Mesenchymal stem cell (in vitro differentiated cells and primary cell): Measurements from ENCODE around the gene CAND1.

Experiments
- DNase-seq: peaks from one replicate; pipeline ENCODE4 v3.0.0-alpha.2; 2013
- H2AFZ ChIP-seq: one replicate; pipeline ENCODE4 v1.6.1; 2013; ENCODE audit warnings: low read depth, mild to moderate bottlenecking, control low read depth, inconsistent platforms, low read length, moderate library complexity
- H2AK5ac ChIP-seq: 2 replicates; pipeline ENCODE4 v1.6.1; 2013; ENCODE audit warnings: low read length, moderate library complexity, mild to moderate bottlenecking, inconsistent platforms; ENCODE audit not compliant: severe bottlenecking
- H2BK120ac ChIP-seq: one replicate; pipeline ENCODE4 v1.6.1; 2013; ENCODE audit warnings: low read depth, mild to moderate bottlenecking, inconsistent platforms, low read length, moderate library complexity
- H2BK12ac ChIP-seq, 2 experiments: one replicate each; pipeline ENCODE4 v1.6.1; 2013; ENCODE audit warnings: inconsistent platforms in 2 of 2, low read length in 2 of 2, mild to moderate bottlenecking in 2 of 2, moderate library complexity in 2 of 2, control low read depth in 1 of 2
- H2BK15ac ChIP-seq: one replicate; pipeline ENCODE4 v1.6.1; 2013; ENCODE audit warnings: mild to moderate bottlenecking, low read depth, inconsistent platforms; ENCODE audit not compliant: poor library complexity, severe bottlenecking
- H2BK5ac ChIP-seq: 2 replicates; pipeline ENCODE4 v1.6.1; 2013; ENCODE audit warnings: low read depth, mild to moderate bottlenecking, low read length, control low read depth, inconsistent platforms; ENCODE audit not compliant: poor library complexity, severe bottlenecking
- H3K14ac ChIP-seq, 2 experiments: one replicate each; pipeline ENCODE4 v1.6.1; 2013; ENCODE audit warnings: inconsistent platforms in 2 of 2, low read length in 2 of 2, control low read depth in 1 of 2, mild to moderate bottlenecking in 1 of 2, moderate library complexity in 1 of 2
- H3K18ac ChIP-seq, 2 experiments: one replicate each; pipeline ENCODE4 v1.6.1; 2013; ENCODE audit warnings: inconsistent platforms in 2 of 2, low read length in 2 of 2, control low read depth in 1 of 2, low read depth in 1 of 2, mild to moderate bottlenecking in 1 of 2
- H3K23ac ChIP-seq, 2 experiments: one replicate each; pipeline ENCODE4 v1.6.1; 2013; ENCODE audit warnings: inconsistent platforms in 2 of 2, low read length in 2 of 2, mild to moderate bottlenecking in 2 of 2, moderate library complexity in 2 of 2, control low read depth in 1 of 2
- H3K27ac ChIP-seq: 2 replicates; pipeline ENCODE4 v1.5.1; 2013; ENCODE audit warnings: mild to moderate bottlenecking, moderate library complexity, low read length, control low read depth, inconsistent platforms; ENCODE audit not compliant: poor library complexity, severe bottlenecking
- H3K27me3 ChIP-seq, 2 experiments: 2 replicates each; pipeline versions ENCODE4 v1.6.1 to v1.7.0; 2013; ENCODE audit warnings: low read length in 2 of 2, mild to moderate bottlenecking in 2 of 2, moderate library complexity in 2 of 2, control low read depth in 1 of 2, inconsistent platforms in 1 of 2; ENCODE audit not compliant: control insufficient read depth in 1 of 2, insufficient read depth in 1 of 2
- H3K36me3 ChIP-seq, 2 experiments: 2 replicates each; pipeline versions ENCODE4 v1.6.1 to v1.7.0; 2013; ENCODE audit warnings: low read length in 2 of 2, control low read depth in 1 of 2, inconsistent platforms in 1 of 2, low read depth in 1 of 2, mild to moderate bottlenecking in 1 of 2; ENCODE audit not compliant: insufficient read depth in 2 of 2, control insufficient read depth in 1 of 2
- H3K4ac ChIP-seq, 2 experiments: one replicate each; pipeline ENCODE4 v1.6.1; 2013; ENCODE audit warnings: inconsistent platforms in 2 of 2, low read length in 2 of 2, mild to moderate bottlenecking in 2 of 2, moderate library complexity in 2 of 2, control low read depth in 1 of 2, low read depth in 1 of 2
- H3K4me1 ChIP-seq: 2 replicates; pipeline ENCODE4 v1.6.1; 2013; ENCODE audit warnings: low read depth, low read length, control low read depth; ENCODE audit not compliant: control insufficient read depth, insufficient read depth
- H3K4me2 ChIP-seq: 2 replicates; pipeline ENCODE4 v1.6.1; 2013; ENCODE audit warnings: low read length, mild to moderate bottlenecking, inconsistent platforms; ENCODE audit not compliant: poor library complexity, severe bottlenecking
- H3K4me3 ChIP-seq, 2 experiments: 2 replicates each; pipeline versions ENCODE4 v1.5.1 to v1.7.0; 2013; ENCODE audit warnings: low read length in 2 of 2, mild to moderate bottlenecking in 2 of 2, control low read depth in 1 of 2, low read depth in 1 of 2; ENCODE audit not compliant: insufficient read depth in 1 of 2
- H3K79me1 ChIP-seq: replicated peaks from 2 replicates; pipeline ENCODE4 v1.6.1; 2013; ENCODE audit warnings: mild to moderate bottlenecking, control low read depth, low read length, inconsistent platforms; ENCODE audit not compliant: poor library complexity, severe bottlenecking
- H3K9ac ChIP-seq: 2 replicates; pipeline ENCODE4 v1.7.0; 2013; ENCODE audit warnings: mild to moderate bottlenecking, low read length, moderate library complexity
- H3K9me3 ChIP-seq: 2 replicates; pipeline ENCODE4 v1.7.0; 2013; ENCODE audit warnings: mild to moderate bottlenecking, low read length; ENCODE audit not compliant: control insufficient read depth
- H4K8ac ChIP-seq: one replicate; pipeline ENCODE4 v1.6.1; 2013; ENCODE audit warnings: inconsistent platforms, mild to moderate bottlenecking, low read length, moderate library complexity
- H4K91ac ChIP-seq: one replicate; pipeline ENCODE4 v1.6.1; 2013; ENCODE audit warnings: mild to moderate bottlenecking, low read length, inconsistent platforms
- WGBS: methylation state at CpG from one replicate; pipeline ENCODE4 v1.1.7; 2013; ENCODE audit warnings: mixed read lengths; 5-methylcytosine and 5-hydroxymethylcytosine counted together

The CAND1 gene

GRCh38 chr12:67306712-67307111 is 37.6 kb downstream of the CAND1 start:
- no peak overlapping the region for H3K27ac ChIP-seq
- 100% methylated on average over 2 of the region's 2 CpGs for WGBS
- H3K14ac ChIP-seq, result no peak overlapping the region
- no peak overlapping the region for H3K18ac ChIP-seq
- H3K4ac ChIP-seq, result no peak overlapping the region
- H3K4me1 ChIP-seq, result no peaks in the 10 kb centered on the region
- H4K8ac ChIP-seq, result no peak overlapping the region
- H2AFZ ChIP-seq, result no peak overlapping the region
- no peak overlapping the region for H2BK15ac ChIP-seq
- DNase-seq, result no peak
- peaks cover 0 to 97% of the 10 kb centered on the region in 2 experiments for H3K36me3 ChIP-seq
- H2BK120ac ChIP-seq, result no peak overlapping the region
- H3K23ac ChIP-seq, result no peak overlapping the region
- peaks cover 15% of the 10 kb centered on the region for H3K79me1 ChIP-seq
- no peaks in the 10 kb centered on the region for H3K9me3 ChIP-seq
- H3K4me2 ChIP-seq, result no peak overlapping the region
- no peak overlapping the region for H4K91ac ChIP-seq
- no peak overlapping the region for H3K9ac ChIP-seq
- no peaks in the 10 kb centered on the region for H3K27me3 ChIP-seq
- no peak overlapping the region for H2AK5ac ChIP-seq
- H2BK5ac ChIP-seq, result no peak overlapping the region
- H3K4me3 ChIP-seq, result no peak overlapping the region
- H2BK12ac ChIP-seq, result no peak overlapping the region

DNA sequence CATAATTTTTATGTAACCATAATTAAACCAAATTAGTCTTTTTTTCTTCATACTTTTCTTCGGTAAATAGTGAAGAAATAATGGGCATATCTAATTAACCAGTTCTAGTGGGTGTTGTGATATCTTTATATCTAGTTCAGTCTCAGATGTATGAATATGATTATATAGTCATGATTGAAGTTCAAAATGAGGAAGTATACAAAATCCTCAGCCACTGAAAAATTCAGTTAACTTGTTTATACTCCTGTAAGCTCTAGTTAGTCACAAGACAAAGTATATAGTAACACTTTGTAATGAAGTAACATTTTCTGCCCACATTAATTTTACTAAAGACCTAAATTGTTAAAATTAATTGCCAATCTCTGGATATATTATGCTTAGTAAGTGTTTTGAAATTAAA is 46.5 kb downstream of the CAND1 start:
- Histone ChIP-seq H2AK5ac (no peak overlapping the region), H3K23ac (no peak overlapping the region), H2BK12ac (no peak overlapping the region), H2BK120ac (no peak overlapping the region), H3K9ac (no peak overlapping the region), H3K27me3 (no peaks in the 10 kb centered on the region), H2AFZ (no peak overlapping the region), H3K27ac (no peak overlapping the region), H3K4me1 (no peaks in the 10 kb centered on the region), H2BK5ac (no peak overlapping the region), H2BK15ac (no peak overlapping the region), H4K91ac (no peak overlapping the region), H3K9me3 (no peaks in the 10 kb centered on the region), H3K4ac (no peak overlapping the region), H3K18ac (no peak overlapping the region), H3K79me1 (peaks cover 11% of the 10 kb centered on the region), H3K36me3 (peaks cover 12 to 79% of the 10 kb centered on the region in 2 experiments), H3K4me3 (no peak overlapping the region), H3K4me2 (no peak overlapping the region), H4K8ac (no peak overlapping the region), H3K14ac (no peak overlapping the region)
- no peak for DNase-seq
- no CpG with 5 or more reads among the region's 1 CpG for WGBS

- H2AK5ac ChIP-seq, result no peak overlapping the region
- H3K4ac ChIP-seq, result no peak overlapping the region
- peaks cover 8% of the 10 kb centered on the region for H3K79me1 ChIP-seq
- H3K14ac ChIP-seq, result no peak overlapping the region
- no peak overlapping the region for H3K9ac ChIP-seq
- no peak overlapping the region for H2BK12ac ChIP-seq
- no peaks in the 10 kb centered on the region for H3K27me3 ChIP-seq
- H2AFZ ChIP-seq, result no peak overlapping the region
- DNase-seq, result no peak
- H3K4me2 ChIP-seq, result no peak overlapping the region
- no peak overlapping the region for H3K23ac ChIP-seq
- no peak overlapping the region for H2BK120ac ChIP-seq
- no peak overlapping the region for H3K27ac ChIP-seq
- H2BK15ac ChIP-seq, result no peak overlapping the region
- H4K8ac ChIP-seq, result no peak overlapping the region
- H2BK5ac ChIP-seq, result no peak overlapping the region
- H4K91ac ChIP-seq, result no peak overlapping the region
- H3K4me3 ChIP-seq, result no peak overlapping the region
- no peaks in the 10 kb centered on the region for H3K4me1 ChIP-seq
- peaks cover 29 to 70% of the 10 kb centered on the region in 2 experiments for H3K36me3 ChIP-seq
- 99% methylated on average over 3 of the region's 3 CpGs for WGBS
- H3K9me3 ChIP-seq, result peaks cover 3% of the 10 kb centered on the region
- no peak overlapping the region for H3K18ac ChIP-seq
Measured at GRCh38 chr12:67318786-67319185, 49.6 kb downstream of the CAND1 start.

- no peak overlapping the region for H3K14ac ChIP-seq
- H3K9ac ChIP-seq, result no peak overlapping the region
- H3K79me1 ChIP-seq, result peaks cover 8% of the 10 kb centered on the region
- H3K18ac ChIP-seq, result no peak overlapping the region
- H2BK5ac ChIP-seq, result no peak overlapping the region
- H2BK120ac ChIP-seq, result no peak overlapping the region
- peaks cover 29 to 58% of the 10 kb centered on the region in 2 experiments for H3K36me3 ChIP-seq
- DNase-seq, result no peak
- H2BK12ac ChIP-seq, result no peak overlapping the region
- 97% methylated on average over 4 of the region's 4 CpGs for WGBS
- no peak overlapping the region for H3K4me3 ChIP-seq
- H3K4ac ChIP-seq, result no peak overlapping the region
- no peak overlapping the region for H3K4me2 ChIP-seq
- no peak overlapping the region for H3K27ac ChIP-seq
- H3K4me1 ChIP-seq, result no peaks in the 10 kb centered on the region
- no peak overlapping the region for H2BK15ac ChIP-seq
- no peak overlapping the region for H3K23ac ChIP-seq
- H3K27me3 ChIP-seq, result no peaks in the 10 kb centered on the region
- H4K91ac ChIP-seq, result no peak overlapping the region
- no peak overlapping the region for H2AFZ ChIP-seq
- no peak overlapping the region for H2AK5ac ChIP-seq
- no peak overlapping the region for H4K8ac ChIP-seq
- peaks cover 3% of the 10 kb centered on the region for H3K9me3 ChIP-seq
Measured at GRCh38 chr12:67319936-67320335, 50.8 kb downstream of the CAND1 start.
